Measurements from ENCODE around the gene ADAMTSL2.
A peak's percentile ranks its signal among the peaks of the same experiment; 100 is the strongest.

Gene ADAMTSL2

DNA sequence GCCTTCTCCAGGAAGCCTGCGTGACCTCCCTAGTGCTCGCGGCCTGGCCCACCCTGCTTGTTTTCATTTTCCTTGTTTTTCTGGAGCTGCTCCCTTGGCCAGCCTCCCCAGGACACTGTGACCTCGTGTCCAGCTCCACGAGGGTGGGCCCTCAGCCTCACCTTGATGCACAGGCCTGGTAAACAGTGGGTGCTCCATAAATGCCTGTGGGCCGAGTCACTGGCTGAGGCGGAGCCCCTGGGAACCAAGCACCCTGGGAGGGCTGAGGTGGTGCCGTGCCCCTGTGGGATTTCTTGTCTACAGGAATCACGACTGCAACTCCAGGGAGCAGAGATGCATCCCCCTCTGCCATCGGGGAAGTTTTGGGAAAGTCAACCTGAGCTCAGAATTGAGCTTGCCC is 57.5 kb downstream of the ADAMTSL2 start:
- Histone ChIP-seq H4K20me1 (ENCODE audit: insufficient read depth, low read length) (no peaks in the 10 kb centered on the region), H3K4me3 (ENCODE audit: low read length) (no peak overlapping the region), H3K9ac (ENCODE audit: low read length) (no peak overlapping the region), H3K36me3 (replicated peaks; ENCODE audit: low read depth, low read length) (no peaks in the 10 kb centered on the region), H3K27me3 (ENCODE audit: low read depth, low read length) (no peaks in the 10 kb centered on the region; the same call in 1 of the 2 replicates), H3K79me2 (ENCODE audit: low read length) (no peaks in the 10 kb centered on the region), H3K27ac (ENCODE audit: low read length) (no peak overlapping the region), H3K4me2 (ENCODE audit: low read length) (no peak overlapping the region), H3K9me3 (ENCODE audit: insufficient read depth, low read length) (peaks cover 3% of the 10 kb centered on the region; the same call in 1 of the 2 replicates), H3K4me1 (ENCODE audit: low read length) (no peaks in the 10 kb centered on the region), H2AFZ (ENCODE audit: low read depth, low read length) (no peak overlapping the region)
- no peak for TF ChIP-seq EZH2phosphoT487 (IDR thresholded peaks at IDR 0.05; ENCODE audit: low read depth)
- TF ChIP-seq CTCF (IDR thresholded peaks at IDR 0.05; ENCODE audit: low read depth, low read length) = no peak

GRCh38 chr9:133592731-133593409 is 58.4 kb downstream of the ADAMTSL2 start:
- H3K27ac ChIP-seq (ENCODE audit: low read length) = no peak overlapping the region
- TF ChIP-seq CTCF (IDR thresholded peaks at IDR 0.05; ENCODE audit: low read depth, low read length) (peak; percentile 37), EZH2phosphoT487 (IDR thresholded peaks at IDR 0.05; ENCODE audit: low read depth) (no peak)

GRCh38 chr9:133593587-133594253 is 59.2 kb downstream of the ADAMTSL2 start:
- Histone ChIP-seq H3K27me3 (ENCODE audit: low read depth, low read length) (no peaks in the 10 kb centered on the region; the same call in 1 of the 2 replicates), H3K79me2 (ENCODE audit: low read length) (no peaks in the 10 kb centered on the region), H3K27ac (ENCODE audit: low read length) (no peak overlapping the region), H3K4me2 (ENCODE audit: low read length) (no peak overlapping the region), H3K36me3 (replicated peaks; ENCODE audit: low read depth, low read length) (no peaks in the 10 kb centered on the region), H2AFZ (ENCODE audit: low read depth, low read length) (no peak overlapping the region), H3K4me3 (ENCODE audit: low read length) (no peak overlapping the region), H4K20me1 (ENCODE audit: insufficient read depth, low read length) (no peaks in the 10 kb centered on the region), H3K4me1 (ENCODE audit: low read length) (no peaks in the 10 kb centered on the region), H3K9me3 (ENCODE audit: insufficient read depth, low read length) (peaks cover 16% of the 10 kb centered on the region; the same call in 1 of the 2 replicates), H3K9ac (ENCODE audit: low read length) (no peak overlapping the region)
- TF ChIP-seq CTCF (IDR thresholded peaks at IDR 0.05; ENCODE audit: low read depth, low read length) = no peak
- TF ChIP-seq EZH2phosphoT487 (IDR thresholded peaks at IDR 0.05; ENCODE audit: low read depth) = no peak

More at GRCh38 chr9:133592731-133593409, 58.4 kb downstream of the ADAMTSL2 start:
- Histone ChIP-seq H3K9me3 (ENCODE audit: insufficient read depth, low read length) (peaks cover 12% of the 10 kb centered on the region; the same call in 1 of the 2 replicates), H2AFZ (ENCODE audit: low read depth, low read length) (no peak overlapping the region), H3K9ac (ENCODE audit: low read length) (no peak overlapping the region), H3K4me2 (ENCODE audit: low read length) (no peak overlapping the region), H3K4me1 (ENCODE audit: low read length) (no peaks in the 10 kb centered on the region), H3K79me2 (ENCODE audit: low read length) (no peaks in the 10 kb centered on the region), H4K20me1 (ENCODE audit: insufficient read depth, low read length) (no peaks in the 10 kb centered on the region), H3K36me3 (replicated peaks; ENCODE audit: low read depth, low read length) (no peaks in the 10 kb centered on the region), H3K4me3 (ENCODE audit: low read length) (no peak overlapping the region), H3K27me3 (ENCODE audit: low read depth, low read length) (no peaks in the 10 kb centered on the region; the same call in 1 of the 2 replicates)

- H2AFZ ChIP-seq (ENCODE audit: low read depth, low read length) = no peak overlapping the region
- TF ChIP-seq CTCF (IDR thresholded peaks at IDR 0.05; ENCODE audit: low read depth, low read length) (no peak), EZH2phosphoT487 (IDR thresholded peaks at IDR 0.05; ENCODE audit: low read depth) (no peak)
- H3K36me3 ChIP-seq (replicated peaks; ENCODE audit: low read depth, low read length) = no peaks in the 10 kb centered on the region
Measured at GRCh38 chr9:133594310-133594709, 59.8 kb downstream of the ADAMTSL2 start.

More at GRCh38 chr9:133594310-133594709, 59.8 kb downstream of the ADAMTSL2 start:
- H3K27me3 ChIP-seq (ENCODE audit: low read depth, low read length) = no peaks in the 10 kb centered on the region; the same call in 1 of the 2 replicates
- peaks cover 16% of the 10 kb centered on the region; the same call in 1 of the 2 replicates for H3K9me3 ChIP-seq (ENCODE audit: insufficient read depth, low read length)
- H3K4me1 ChIP-seq (ENCODE audit: low read length) = no peaks in the 10 kb centered on the region
- no peak overlapping the region for H3K4me2 ChIP-seq (ENCODE audit: low read length)
- no peak overlapping the region for H3K27ac ChIP-seq (ENCODE audit: low read length)
- no peaks in the 10 kb centered on the region for H4K20me1 ChIP-seq (ENCODE audit: insufficient read depth, low read length)
- H3K4me3 ChIP-seq (ENCODE audit: low read length) = no peak overlapping the region
- H3K79me2 ChIP-seq (ENCODE audit: low read length) = no peaks in the 10 kb centered on the region
- H3K9ac ChIP-seq (ENCODE audit: low read length) = no peak overlapping the region
